Dendritic cell treated with granulocyte-macrophage colony-stimulating factor and Interleukin-4, amounts not matched to agents 40 ng/mL and 50 ng/mL, for 4 days (primary cell): ENCODE results near the gene DCLRE1C.
A peak's percentile ranks its signal among the peaks of the same experiment; 100 is the strongest.
"Not testable (repeated sequence)": the region's sequence is repeated elsewhere in the genome, so short reads cannot be mapped to it uniquely, and the experiment has no call there.

Experiments
- H3K27ac Mint-ChIP-seq: one replicate; pipeline ENCODE4 v1.8.0; 2022; ENCODE audit warnings: mild to moderate bottlenecking, mixed read lengths
- H3K27me3 Mint-ChIP-seq: one replicate; pipeline ENCODE4 v1.8.0; 2022; ENCODE audit warnings: mild to moderate bottlenecking, mixed read lengths
- H3K36me3 Mint-ChIP-seq: one replicate; pipeline ENCODE4 v1.8.0; 2022; ENCODE audit warnings: low read depth, mixed read lengths
- H3K4me1 Mint-ChIP-seq: one replicate; pipeline ENCODE4 v1.8.0; 2022; ENCODE audit warnings: low read depth, mixed read lengths
- H3K4me3 Mint-ChIP-seq: one replicate; pipeline ENCODE4 v1.8.0; 2022; ENCODE audit warnings: mild to moderate bottlenecking, moderate library complexity, mixed read lengths
- H3K9me3 Mint-ChIP-seq: one replicate; pipeline ENCODE4 v1.8.0; 2022; ENCODE audit warnings: mixed read lengths
- intact Hi-C: fragments of 100-400 bp; cut with micrococcal nuclease; formaldehyde crosslinking; loops from one replicate; pipeline ENCODE4 v1.15.0; 2022

Gene DCLRE1C

DNA sequence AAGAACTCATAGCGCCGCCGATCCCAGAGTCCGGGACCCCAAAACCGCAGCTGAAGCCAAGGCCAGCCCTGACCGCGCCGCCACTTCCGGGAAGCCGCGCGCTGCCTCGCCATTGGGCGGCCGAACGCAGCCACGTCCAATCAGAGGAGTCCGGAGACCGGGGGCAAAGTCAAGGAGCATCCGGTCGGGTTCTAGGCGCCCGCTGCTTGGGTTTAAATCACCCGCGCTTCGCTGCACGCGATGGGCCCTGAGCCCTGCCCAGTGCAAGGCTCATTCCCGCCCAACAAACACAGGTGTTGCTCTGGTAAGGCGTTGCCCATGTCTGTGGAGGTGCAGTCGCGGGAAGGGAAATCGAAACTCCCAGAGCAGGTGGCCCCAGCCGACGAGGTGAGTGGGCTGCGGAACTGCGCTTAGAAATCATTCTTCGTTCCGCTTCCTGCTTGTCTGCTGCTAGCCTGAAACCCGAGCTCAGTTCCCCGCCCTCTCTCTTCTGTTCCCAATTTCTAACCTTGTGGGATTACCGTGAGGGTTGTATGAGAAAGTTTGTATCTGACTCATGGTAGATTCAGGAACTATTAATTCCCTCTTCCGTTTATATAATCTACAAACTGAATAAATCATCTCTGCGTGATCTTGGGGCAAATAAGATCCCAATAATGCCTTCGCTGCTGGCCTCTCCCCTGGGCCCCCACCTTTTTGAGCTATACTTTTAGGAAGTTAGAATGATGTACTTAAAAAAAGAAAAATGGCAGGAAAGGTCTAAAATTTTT is at the start of gene DCLRE1C:
TSS of gene DCLRE1C (minus strand) at position 96 of the 770 bp plus-strand sequence. CDS start at position 10, 86 bp downstream.
- Mint-ChIP-seq H3K36me3 (peaks cover 36% of the 10 kb centered on the region), H3K9me3 (no peaks in the 10 kb centered on the region), H3K27ac (peak within 1 kb of the TSS; percentile 99), H3K4me1 (peaks cover 60% of the 10 kb centered on the region), H3K4me3 (peak within 1 kb of the TSS; percentile 89), H3K27me3 (no peaks in the 10 kb centered on the region)
- intact Hi-C loops, result loop anchor here (1.0 to 5.0 kb wide), 3 partner anchors 75 to 143 kb away; partner anchors contain the start of genes RPP38 and SUV39H2

DNA sequence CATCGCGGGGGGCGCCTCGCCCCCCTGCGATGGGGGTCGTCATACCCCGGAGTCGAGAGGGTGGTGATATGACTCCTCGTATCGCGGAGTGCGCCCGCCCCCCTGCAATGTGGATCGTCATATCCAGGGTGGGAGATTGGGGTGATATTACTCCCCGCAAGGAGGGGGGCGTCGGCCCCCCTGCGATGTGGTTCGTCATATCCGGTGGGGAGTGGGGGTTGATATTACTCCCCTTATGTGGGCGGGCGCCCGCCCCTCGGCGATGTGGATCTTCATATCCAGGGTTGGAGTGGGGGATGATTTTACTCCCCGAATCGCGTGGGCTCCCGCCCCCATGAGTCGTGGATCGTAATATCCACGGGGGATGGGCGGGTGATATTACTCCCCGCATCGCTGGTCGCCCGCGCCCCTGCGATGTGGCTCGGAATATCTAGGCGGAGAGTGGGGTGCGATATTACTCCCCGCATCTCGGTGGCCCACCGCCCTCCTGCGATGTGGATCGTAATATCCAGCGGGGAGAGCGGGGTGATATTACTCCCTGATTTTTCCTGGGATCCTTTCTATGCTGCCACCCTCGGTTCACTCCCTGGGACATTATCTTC is 42.2 kb upstream of the DCLRE1C start:
- no peaks in the 10 kb centered on the region for H3K4me1 Mint-ChIP-seq
- no peaks in the 10 kb centered on the region for H3K36me3 Mint-ChIP-seq
- H3K27me3 Mint-ChIP-seq, result peaks cover 9% of the 10 kb centered on the region
- no peak overlapping the region for H3K4me3 Mint-ChIP-seq
- H3K9me3 Mint-ChIP-seq, result peaks cover 8% of the 10 kb centered on the region
- H3K27ac Mint-ChIP-seq, result no peak overlapping the region
- intact Hi-C loops, result no loop called here

DNA sequence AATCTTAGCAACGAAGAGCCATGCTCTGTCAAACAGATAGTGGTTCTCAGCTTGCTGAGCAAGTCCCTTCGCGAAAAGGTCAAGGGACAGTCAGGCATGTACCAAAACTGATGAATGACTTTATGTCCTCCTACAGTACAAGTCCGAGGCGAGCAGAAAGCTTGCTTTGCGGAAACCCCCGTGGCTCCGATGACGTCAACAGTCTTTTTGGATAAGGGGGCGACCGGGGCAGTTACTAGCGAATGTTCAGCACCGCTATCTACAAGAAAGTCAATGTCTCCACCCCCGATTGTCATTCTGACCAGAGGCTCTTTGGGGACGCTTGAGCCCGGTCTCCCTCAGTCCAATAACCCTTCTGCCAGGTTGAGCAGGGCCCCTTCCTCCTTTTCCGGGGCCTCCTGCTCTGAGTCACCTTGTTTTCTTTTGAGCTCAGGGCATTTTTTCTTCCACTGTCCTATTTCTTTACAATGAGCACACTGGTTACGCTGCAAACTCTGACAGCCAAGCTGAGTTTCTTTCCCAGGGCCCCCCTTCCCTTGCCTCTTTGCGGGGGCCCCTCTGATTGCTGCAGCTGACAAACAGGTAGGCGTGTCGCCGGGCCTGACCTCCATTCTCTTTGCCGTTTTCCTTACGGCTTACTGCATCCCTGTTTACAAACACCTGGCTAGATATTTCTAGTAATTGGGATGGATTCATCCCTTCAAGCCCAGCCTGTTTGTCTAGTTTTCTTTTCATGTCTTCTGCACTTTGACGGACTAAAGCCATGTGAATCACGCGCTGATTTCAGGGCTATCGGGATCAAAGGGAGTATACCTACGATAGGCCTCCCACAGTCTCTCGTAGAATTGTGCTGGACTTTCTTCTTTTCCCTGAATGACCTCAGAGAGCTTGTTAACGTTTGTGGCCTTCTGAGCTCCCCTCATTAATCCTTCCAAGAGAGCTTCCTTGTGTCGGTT is 39.9 kb upstream of the DCLRE1C start:
- H3K36me3 Mint-ChIP-seq, H3K27me3 Mint-ChIP-seq, H3K27ac Mint-ChIP-seq, intact Hi-C loops, H3K4me1 Mint-ChIP-seq, H3K4me3 Mint-ChIP-seq, H3K9me3 Mint-ChIP-seq: not testable (repeated sequence)

DNA sequence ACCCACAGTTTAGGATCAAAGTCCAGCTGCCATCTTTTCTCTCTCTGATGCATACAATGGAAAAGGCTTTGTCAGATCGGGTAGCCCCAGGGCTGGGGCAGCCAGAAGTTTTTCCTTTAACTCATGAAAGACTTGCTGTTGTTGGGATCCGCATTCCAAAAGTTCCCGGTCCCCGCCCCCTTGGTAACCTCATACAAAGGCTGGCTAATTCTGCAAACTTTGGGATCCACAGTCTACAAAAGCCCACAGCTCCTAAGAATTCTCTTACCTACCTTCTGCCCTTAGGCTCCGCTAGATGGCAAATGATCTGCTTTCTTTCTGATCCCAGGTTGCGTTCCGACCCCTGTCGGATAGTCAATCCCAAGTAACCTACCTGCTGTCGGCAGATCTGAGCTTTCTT is 38.4 kb upstream of the DCLRE1C start:
- H3K9me3 Mint-ChIP-seq, H3K4me1 Mint-ChIP-seq, H3K36me3 Mint-ChIP-seq, H3K4me3 Mint-ChIP-seq, H3K27me3 Mint-ChIP-seq, H3K27ac Mint-ChIP-seq, intact Hi-C loops: not testable (repeated sequence)

DNA sequence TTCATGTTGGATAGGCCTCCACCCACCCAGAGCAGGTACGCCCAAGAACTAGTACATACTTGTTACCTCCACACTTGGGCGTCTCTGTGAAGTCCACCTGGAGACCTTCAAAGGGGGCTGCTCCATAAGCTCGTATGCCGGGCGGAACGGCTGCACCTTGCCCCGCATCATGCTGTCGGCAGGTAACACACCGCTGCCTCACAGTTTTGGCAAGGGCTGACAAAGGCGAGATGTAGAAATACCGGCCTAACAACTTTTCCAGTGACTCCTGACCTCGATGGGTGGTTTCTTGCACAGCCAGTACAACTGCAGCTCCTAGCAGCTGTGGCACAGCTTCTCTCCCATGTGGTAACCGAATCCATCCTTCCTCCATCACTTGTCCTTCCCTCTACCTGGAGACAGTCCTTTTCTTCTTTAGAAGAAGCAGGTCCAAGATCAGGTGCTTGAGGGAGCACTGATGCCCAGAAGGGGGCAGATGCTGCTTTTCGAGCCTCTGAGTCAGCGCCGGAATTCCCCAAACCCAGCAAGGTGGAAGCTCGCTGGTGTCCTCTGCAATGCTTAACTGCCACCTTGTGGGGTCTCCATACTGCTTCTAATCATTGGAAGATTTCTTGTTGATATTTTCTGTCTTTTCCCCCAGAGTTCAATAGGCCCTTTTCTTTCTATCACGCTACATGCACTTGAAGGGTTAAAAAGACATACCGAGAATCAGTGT is 37.3 kb upstream of the DCLRE1C start:
- H3K36me3 Mint-ChIP-seq, H3K9me3 Mint-ChIP-seq, H3K4me3 Mint-ChIP-seq, intact Hi-C loops, H3K4me1 Mint-ChIP-seq, H3K27me3 Mint-ChIP-seq, H3K27ac Mint-ChIP-seq: not testable (repeated sequence)

DNA sequence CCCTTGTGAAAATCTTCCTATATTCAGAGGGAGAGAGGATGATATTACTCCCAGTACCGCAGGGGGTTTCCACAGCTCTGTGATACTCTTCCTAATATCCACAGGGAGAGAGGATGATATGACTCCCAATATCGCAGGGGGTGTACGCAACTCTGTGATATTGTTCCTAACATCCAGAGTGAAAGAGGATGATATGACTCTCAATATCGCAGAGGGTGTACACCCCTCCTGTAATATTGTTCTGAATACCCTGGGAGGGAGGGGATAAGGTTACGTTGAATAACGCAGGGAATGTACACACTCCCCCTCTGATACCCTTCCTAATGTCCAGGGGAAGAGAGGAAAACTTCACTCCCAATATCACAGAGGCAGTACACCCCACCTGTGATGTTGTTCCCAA is 35.7 kb upstream of the DCLRE1C start:
- H3K36me3 Mint-ChIP-seq, H3K27me3 Mint-ChIP-seq, H3K9me3 Mint-ChIP-seq, intact Hi-C loops, H3K4me1 Mint-ChIP-seq, H3K4me3 Mint-ChIP-seq, H3K27ac Mint-ChIP-seq: not testable (repeated sequence)

DNA sequence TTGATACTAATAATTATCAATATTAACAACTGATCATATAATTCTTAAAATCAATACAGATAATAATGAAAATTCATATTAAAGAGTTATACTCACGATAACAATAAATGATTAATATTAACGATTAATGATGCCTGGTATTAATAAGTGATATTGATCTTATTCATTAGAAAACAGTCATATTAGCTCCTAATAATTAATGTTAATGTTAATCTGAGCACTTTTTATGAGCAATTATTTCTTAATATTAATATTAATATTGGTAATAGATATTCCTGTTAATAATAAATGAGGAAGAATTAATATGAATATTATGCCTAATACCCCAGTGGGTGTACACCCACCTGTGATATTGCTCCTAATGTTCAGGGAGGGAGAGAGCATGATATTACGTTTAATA is 28.8 kb upstream of the DCLRE1C start:
- Mint-ChIP-seq H3K4me3 (no peak overlapping the region), H3K36me3 (no peaks in the 10 kb centered on the region), H3K27me3 (peaks cover 3% of the 10 kb centered on the region), H3K27ac (no peak overlapping the region), H3K4me1 (no peaks in the 10 kb centered on the region), H3K9me3 (no peaks in the 10 kb centered on the region)
- intact Hi-C loops, result no loop called here

DNA sequence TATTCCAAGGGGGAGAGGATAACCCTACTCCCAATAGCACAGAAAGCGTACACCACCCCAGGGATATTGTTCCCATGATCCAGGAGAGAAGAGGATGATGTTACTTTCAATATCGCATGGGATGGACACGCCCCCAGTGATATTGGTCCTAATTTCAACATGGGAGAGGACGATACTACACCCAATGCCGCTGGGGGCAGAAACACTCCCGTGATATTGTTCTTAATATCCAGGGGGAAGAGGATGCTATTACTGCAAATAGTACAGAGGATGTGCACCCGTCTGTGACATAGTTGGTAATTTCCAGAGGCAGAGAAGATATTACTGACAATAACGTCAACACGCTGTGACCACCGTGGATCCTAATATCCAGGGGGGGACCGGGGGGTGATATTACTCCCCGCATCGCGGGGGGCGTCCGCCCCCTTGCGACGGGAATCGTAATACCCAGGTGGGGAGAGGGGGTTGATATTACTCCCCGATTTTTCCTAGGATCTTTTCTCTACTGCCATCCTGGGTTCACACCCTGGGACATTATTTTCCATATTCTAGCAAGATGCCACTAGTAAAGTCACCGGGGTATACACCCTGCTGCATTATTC is 21.9 kb upstream of the DCLRE1C start:
- H3K27ac Mint-ChIP-seq, result no peak overlapping the region
- H3K36me3 Mint-ChIP-seq, result no peaks in the 10 kb centered on the region
- peaks cover 5% of the 10 kb centered on the region for H3K4me1 Mint-ChIP-seq
- H3K9me3 Mint-ChIP-seq, result no peaks in the 10 kb centered on the region
- intact Hi-C loops, result loop anchor here (10.0 kb wide), 1 partner anchor 59 kb away; no protein-coding TSS in a partner anchor
- H3K4me3 Mint-ChIP-seq, result no peak overlapping the region
- peaks cover 6% of the 10 kb centered on the region for H3K27me3 Mint-ChIP-seq

DNA sequence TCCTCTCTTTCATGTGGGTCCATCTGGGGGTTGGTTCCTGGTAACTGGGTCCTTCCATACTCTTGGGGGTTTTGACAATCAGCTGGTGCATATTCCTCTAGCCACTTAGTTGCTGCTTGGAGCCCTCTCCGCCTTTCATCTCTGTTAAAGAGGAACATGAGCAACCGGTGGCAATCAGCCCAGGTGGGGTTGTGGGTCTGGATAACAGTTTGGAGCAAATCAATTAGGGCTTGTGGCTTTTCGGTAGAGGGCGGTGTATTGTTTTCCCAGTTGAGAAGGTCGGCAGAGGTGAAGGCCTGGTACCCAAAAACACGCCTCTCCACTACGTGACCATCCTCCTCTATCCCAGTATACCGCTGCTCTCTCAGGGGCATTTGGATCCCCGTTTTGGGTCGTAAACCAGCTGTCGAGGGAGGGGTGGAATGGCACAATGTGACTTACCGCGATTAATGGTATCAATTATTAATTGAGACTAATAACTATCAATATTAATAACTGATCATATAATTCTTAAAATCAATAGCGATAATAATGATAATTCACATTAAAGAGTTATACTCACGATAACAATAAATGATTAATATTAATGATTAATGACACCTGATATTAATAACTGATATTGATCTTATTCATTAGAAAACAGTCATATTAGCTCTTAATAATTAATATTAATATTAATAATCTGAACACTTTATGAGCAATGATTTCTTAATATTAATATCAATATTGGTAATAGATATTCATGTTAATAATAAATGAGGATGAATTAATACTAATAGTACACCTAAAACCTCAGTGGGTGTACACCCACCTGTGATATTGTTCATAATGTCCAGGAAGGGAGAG is 20.5 kb upstream of the DCLRE1C start:
- not testable (repeated sequence) for H3K27me3 Mint-ChIP-seq, H3K4me1 Mint-ChIP-seq, H3K27ac Mint-ChIP-seq, H3K4me3 Mint-ChIP-seq, H3K36me3 Mint-ChIP-seq, H3K9me3 Mint-ChIP-seq
- intact Hi-C loops, result loop anchor here (5.0 to 10.0 kb wide), 2 partner anchors 60 to 477 kb away; no protein-coding TSS in a partner anchor

DNA sequence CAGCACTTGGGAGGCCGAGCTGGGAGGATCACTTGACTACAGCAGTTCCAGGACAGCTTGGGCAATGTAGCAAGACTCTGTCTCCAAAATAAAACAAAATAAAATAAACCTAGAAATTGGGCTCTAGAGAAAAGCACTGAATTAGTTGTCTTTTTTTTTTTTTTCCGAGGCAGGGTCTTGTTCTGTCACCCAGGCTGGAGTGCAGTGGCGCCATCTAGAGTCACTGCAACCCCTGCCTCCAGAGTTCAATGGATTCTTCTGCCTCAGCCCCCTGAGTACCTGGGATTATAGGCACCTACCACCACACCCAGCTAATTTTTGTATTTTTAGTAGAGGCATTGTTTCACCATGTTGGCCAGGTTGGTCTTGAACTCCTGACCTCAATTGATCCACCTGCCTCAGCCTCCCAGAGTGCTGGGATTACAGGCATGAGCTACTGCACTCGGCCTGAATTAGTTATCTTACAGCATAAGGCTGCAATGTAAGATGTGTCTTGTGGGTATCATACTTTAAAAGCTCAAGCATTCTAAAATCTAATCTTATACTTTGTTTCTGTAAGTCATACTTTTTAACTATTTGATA is 18.1 kb upstream of the DCLRE1C start:
- Mint-ChIP-seq H3K27me3 (peaks cover 6% of the 10 kb centered on the region), H3K4me3 (no peak overlapping the region), H3K27ac (no peak overlapping the region), H3K9me3 (no peaks in the 10 kb centered on the region), H3K36me3 (no peaks in the 10 kb centered on the region), H3K4me1 (peaks cover 5% of the 10 kb centered on the region)
- intact Hi-C loops, result loop anchor here (5.0 to 10.0 kb wide), 2 partner anchors 63 to 475 kb away; no protein-coding TSS in a partner anchor

DNA sequence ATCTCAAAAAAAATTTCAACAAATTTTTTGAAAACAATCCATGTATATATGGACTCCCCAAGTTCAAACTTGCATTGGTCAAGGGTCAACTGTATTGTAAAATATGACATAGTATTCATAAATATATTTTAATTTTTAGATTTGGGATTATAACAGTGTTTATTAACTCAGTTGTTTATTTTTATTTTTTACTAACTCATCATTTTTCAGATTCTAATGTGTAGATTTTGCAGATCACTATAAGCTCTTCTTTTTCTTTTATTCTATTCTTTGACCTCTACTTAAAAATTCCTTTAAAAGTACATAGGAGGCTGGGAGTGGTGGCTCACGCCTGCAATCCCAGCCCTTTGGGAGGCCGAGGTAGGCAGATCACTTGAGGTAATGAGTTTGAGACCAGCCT is 14.0 kb upstream of the DCLRE1C start:
- no peaks in the 10 kb centered on the region for H3K4me1 Mint-ChIP-seq
- H3K4me3 Mint-ChIP-seq, result no peak overlapping the region
- H3K27ac Mint-ChIP-seq, result no peak overlapping the region
- H3K27me3 Mint-ChIP-seq, result no peaks in the 10 kb centered on the region
- intact Hi-C loops, result loop anchor here (10.0 kb wide), 1 partner anchor 197 kb away; the partner anchor contains the start of gene NMT2
- no peaks in the 10 kb centered on the region for H3K9me3 Mint-ChIP-seq
- no peaks in the 10 kb centered on the region for H3K36me3 Mint-ChIP-seq
